Stimulated activated CD4-positive, alpha-beta T cell treated with anti-CD3 and anti-CD28 coated beads, Interleukin-4, amount 100 ng/mL, for 48 hours (primary cell): ENCODE results near the gene ANKRD22.
"Not testable (repeated sequence)": the region's sequence is repeated elsewhere in the genome, so short reads cannot be mapped to it uniquely, and the experiment has no call there.

Experiments
- DNase-seq, 2 donors: peaks; one replicate each; pipeline ENCODE4 v3.0.0-alpha.2; 2020; ENCODE audit warnings: low read depth in 2 of 2

The ANKRD22 gene

GRCh38 chr10:88851706-88852105, at the start of gene ANKRD22:
Gene ANKRD22, minus strand, starts transcription at chr10:88851844. Its CDS starts 237 bp downstream, at chr10:88851607.
- DNase-seq, result no peak

GRCh38 chr10:88899886-88900285, 48.2 kb upstream of the ANKRD22 start:
- DNase-seq, result no peak

GRCh38 chr10:88898727-88899126, 47.1 kb upstream of the ANKRD22 start:
- no peak for DNase-seq

- no peak for DNase-seq
Measured at GRCh38 chr10:88896994-88897853, 45.6 kb upstream of the ANKRD22 start.

- DNase-seq, result no peak
Measured at GRCh38 chr10:88896372-88896993, 44.8 kb upstream of the ANKRD22 start.

- DNase-seq, result no peak
Measured at GRCh38 chr10:88895250-88895649, 43.6 kb upstream of the ANKRD22 start.

- DNase-seq, result no peak
Measured at GRCh38 chr10:88893611-88894010, 42.0 kb upstream of the ANKRD22 start.

- DNase-seq, result no peak
Measured at GRCh38 chr10:88892222-88892967, 40.8 kb upstream of the ANKRD22 start.

- no peak for DNase-seq
Measured at GRCh38 chr10:88890681-88891381, 39.2 kb upstream of the ANKRD22 start.

GRCh38 chr10:88889559-88890337, 38.1 kb upstream of the ANKRD22 start:
- no peak for DNase-seq

GRCh38 chr10:88888810-88889445, 37.3 kb upstream of the ANKRD22 start:
- no peak for DNase-seq

- no peak for DNase-seq
Measured at GRCh38 chr10:88886557-88886956, 34.9 kb upstream of the ANKRD22 start.

- DNase-seq, result no peak
Measured at GRCh38 chr10:88883448-88883809, 31.8 kb upstream of the ANKRD22 start.

- DNase-seq, result not testable (repeated sequence)
Measured at GRCh38 chr10:88882646-88883447, 31.2 kb upstream of the ANKRD22 start.

- DNase-seq, result no peak
Measured at GRCh38 chr10:88881922-88882645, 30.4 kb upstream of the ANKRD22 start.

GRCh38 chr10:88881320-88881719, 29.7 kb upstream of the ANKRD22 start:
- DNase-seq, result no peak

GRCh38 chr10:88880282-88881076, 28.8 kb upstream of the ANKRD22 start:
- DNase-seq, result peak; percentile 58 to 67
